ENCODE data around the gene LIMS3.
"Not testable (repeated sequence)": the region's sequence is repeated elsewhere in the genome, so short reads cannot be mapped to it uniquely, and the experiment has no call there.

- not testable (repeated sequence) for TF ChIP-seq CTCF, POLR2AphosphoS5, POLR2A, EP300 (IDR thresholded peaks at IDR 0.05)
Observed at GRCh38 chr2:109882112-109882511, 16.4 kb upstream of the LIMS3 start.
